NCI-H748 (cell line): ENCODE data around the gene NDUFAB1.
"Not testable (repeated sequence)": the region's sequence is repeated elsewhere in the genome, so short reads cannot be mapped to it uniquely, and the experiment has no call there.

ENCODE experiments used
- DNase-seq: peaks from one replicate; lab custom pipeline; 2025; ENCODE audit not compliant: unreplicated experiment; lab: John Stamatoyannopoulos, UW

Gene NDUFAB1

DNA sequence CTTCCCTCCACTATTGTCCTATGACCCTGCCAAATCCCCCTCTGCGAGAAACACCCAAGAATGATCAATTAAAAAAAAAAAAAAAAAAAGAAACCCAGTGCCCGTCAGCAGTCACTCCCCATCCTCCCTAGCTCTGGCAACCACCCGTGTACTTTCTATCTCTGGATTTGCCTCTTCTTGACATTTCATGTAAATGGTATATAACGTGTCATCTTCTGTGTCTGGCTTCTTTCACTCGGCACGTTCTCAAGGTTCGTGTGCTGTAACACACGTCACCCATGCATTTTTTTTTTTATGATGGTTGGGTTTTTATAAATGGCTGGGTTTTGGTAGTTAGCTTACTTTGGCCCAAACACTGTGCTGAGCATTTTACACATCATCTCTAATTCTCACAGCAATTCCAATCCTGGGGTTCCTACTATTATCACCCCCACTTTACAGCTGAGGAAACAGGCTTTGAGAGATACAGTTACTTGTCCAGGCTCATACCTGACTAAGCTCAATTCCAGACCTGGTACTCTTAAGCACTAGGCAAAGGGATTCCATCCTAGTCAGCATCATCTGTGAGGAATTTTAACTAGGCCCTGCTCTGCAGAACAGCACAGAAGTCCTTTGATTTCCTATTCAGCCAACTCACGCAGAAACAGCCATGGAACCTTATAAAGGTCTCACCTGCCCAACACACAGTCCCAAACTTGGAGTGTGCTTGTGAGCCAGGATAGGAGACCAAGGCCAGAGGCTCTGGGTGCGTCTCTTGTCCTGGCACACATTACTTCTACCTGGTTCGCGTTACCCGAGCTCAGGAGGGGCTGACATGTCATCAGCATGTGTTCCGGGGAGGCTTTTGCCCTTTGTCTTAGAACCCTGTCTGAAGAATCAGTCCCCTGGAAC lies 11.7 kb downstream of the NDUFAB1 start:
- no peak for DNase-seq

DNA sequence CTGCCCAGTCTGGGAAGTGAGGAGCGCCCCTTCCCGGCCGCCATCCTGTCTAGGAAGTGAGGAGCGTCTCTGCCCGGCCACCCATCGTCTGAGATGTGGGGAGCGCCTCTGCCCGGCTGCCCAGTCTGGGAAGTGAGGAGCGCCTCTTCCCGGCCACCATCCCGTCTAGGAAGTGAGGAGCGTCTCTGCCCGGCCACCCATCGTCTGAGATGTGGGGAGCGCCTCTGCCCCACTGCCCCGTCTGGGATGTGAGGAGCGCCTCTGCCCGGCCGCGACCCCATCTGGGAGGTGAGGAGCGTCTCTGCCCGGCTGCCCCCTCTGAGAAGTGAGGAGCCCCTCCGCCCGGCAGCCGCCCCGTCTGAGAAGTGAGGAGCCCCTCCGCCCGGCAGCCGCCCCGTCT lies 12.8 kb downstream of the NDUFAB1 start:
- DNase-seq = not testable (repeated sequence)

DNA sequence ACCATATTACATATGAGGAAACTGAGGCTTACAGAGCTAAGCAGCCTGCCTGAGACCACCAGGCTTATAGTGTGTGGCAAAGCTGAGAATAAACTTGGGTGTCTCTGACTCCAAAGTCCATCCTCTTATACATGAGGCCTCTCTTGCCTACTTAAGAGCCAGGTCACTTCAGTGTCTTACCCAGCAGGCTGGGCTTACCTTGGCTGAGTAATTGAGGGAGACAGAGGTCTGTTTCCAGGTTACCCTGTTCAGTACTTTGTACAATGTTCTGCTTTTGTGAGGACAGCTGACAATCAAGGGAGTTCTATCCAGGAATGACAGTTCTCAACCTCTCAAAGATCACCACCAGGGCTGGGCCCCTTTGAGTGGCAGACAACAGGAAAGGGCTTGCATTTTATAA lies 14.4 kb downstream of the NDUFAB1 start:
- no peak for DNase-seq

GRCh38 chr16:23580391-23580790 lies 15.7 kb downstream of the NDUFAB1 start:
- DNase-seq = no peak

- no peak for DNase-seq
These were observed 16.7 kb downstream of the NDUFAB1 start for GRCh38 chr16:23579371-23579770.

DNA sequence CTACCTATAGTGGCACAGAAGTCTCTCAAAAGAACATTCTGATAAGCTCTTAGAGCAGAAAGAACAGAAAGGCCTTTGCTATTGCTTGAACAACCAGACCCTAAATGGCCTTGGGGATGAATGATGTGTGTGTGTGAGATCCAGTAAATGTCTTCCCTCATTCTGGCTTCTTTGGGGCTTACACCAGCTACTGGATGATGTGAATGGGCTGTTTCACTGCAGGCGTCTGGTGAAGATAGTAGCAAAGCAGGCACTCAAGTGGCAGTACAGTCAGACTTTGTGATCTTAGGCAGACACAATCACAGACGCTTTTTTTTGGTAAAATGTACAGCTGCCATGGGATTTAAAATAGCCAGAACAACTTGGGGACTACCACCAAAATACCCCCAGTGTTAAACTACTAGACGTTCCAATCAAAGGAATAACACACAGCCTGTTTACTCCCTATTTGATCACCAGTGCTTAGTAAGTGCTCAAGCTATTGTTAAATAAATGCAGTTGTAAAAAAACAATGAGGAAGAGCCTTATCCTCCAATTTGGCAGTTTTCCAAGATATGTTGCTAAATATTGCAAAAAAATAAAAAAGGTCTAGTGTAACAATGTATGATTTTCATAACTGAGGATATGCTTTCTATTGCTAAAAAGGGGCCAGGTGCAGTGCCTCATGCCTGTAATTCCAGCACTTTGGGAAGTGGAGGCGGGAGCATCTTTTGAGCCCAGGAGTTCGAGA lies 17.9 kb downstream of the NDUFAB1 start:
- DNase-seq = no peak

- no peak for DNase-seq
These were observed 18.6 kb downstream of the NDUFAB1 start for GRCh38 chr16:23577493-23577892.

- DNase-seq = no peak
These were observed 20.3 kb downstream of the NDUFAB1 start for GRCh38 chr16:23575834-23576233.

GRCh38 chr16:23573817-23574216 lies 22.3 kb downstream of the NDUFAB1 start:
- DNase-seq = no peak

DNA sequence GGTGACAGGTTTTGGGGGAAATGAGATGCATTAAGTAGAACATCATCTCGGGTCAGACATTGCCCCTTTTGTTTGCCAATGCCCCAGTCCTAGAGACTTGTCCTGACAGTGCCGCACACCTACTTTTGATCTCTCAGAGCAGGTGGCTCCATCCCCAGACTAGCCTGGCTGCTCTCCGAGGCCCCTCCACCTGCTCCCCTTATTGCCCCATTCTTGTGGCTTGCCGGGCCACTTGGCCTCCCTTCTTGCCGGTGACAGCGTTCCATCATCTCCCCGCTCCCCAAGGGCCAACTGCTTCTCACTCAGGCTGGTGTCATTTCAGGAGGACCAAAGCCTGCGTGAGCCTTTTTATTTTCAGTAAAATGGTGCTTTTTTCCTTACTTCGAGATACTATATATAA lies 23.7 kb downstream of the NDUFAB1 start:
- no peak for DNase-seq

- DNase-seq = no peak
These were observed 24.2 kb downstream of the NDUFAB1 start for GRCh38 chr16:23571895-23572294.

DNA sequence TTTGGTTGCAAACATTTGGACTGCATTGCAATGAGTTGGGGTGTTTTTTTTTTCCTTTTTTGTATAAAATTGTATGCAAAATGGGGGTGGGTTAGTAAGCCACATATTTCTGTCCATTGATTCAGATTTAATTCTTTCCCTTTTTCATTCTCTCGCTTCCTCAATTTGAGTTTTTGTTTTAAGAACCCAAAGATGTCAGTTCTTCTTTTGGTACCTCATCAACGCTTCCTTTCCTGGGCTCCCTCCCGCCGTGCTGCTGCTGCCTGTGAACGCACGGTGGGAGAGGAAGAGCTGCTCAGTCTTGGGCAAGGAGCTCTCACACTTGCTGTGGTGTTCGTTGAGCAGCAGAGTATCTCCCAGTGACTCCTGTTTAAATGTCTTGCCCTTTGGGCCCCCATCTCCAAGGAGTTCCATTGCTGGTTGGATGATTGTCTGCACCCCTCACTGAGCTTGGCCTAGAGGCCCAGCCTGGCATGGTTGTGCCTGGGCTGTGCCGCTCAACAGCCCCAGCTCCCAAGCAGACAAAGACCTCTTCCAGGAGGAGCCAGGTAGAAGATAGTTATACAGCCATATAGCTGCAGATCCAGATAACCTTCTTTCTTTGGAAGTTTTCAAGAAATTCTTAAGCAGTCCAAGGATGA lies 25.0 kb downstream of the NDUFAB1 start:
- DNase-seq = no peak

DNA sequence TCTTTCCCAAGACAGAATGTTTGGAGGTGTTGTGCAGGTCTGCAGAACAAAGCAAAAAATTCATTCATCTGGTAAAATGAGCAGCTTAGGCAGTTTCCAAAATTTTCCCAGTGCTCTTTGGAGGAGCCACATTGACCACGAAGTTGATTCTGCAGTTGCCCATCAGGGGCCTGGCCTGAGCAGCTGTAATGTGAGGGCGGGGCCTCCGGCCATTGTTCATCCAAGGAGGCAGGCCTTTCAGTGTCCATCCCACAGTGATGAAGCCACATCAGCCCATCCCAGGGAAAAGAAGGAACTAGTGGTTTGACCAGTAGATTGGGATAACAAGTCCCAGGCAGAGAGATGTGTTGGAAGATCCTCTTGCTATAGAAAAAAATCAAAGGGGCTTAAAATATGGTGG lies 28.5 kb downstream of the NDUFAB1 start:
- DNase-seq = no peak

DNA sequence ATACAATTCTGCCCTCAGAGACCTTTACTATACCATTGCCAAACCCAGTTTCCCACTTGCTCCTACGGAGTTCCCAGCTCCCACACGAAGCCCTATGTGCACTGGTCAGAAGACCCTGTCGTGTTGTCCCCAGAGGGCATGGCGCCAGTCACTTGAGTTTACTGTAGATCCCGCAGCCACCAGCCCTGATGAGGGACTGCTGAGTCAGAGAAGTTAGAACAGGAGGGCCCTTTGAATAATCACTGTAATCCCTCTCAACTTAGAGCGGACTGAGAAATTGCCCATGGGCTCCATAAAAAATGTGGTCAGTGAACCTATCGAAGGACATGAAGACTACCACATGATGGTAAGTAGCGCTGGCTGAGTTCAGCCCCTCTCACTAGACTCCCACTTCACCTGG lies 29.4 kb downstream of the NDUFAB1 start:
- DNase-seq = no peak

- no peak for DNase-seq
These were observed 31.3 kb downstream of the NDUFAB1 start for GRCh38 chr16:23564575-23565363.

DNA sequence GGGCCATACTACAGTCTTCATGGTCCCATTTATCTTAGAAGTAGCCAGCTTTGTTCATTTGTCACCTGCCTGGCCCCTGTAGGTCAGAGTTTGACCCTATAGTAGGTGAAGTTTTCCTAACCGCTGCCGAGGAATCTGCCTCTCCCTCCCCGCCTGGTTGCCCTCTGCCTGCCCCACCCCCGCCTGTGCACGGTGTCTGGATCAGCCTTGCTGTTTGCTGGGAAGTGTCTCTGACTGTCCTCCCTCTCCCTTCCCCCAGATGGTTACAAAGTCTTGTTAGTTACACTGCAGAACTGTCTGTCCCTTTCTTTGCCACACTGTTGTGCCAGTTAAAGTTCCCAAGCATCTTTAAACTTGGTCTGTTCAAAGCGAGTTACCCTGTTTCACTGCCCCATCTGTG lies 32.9 kb downstream of the NDUFAB1 start:
- no peak for DNase-seq

DNA sequence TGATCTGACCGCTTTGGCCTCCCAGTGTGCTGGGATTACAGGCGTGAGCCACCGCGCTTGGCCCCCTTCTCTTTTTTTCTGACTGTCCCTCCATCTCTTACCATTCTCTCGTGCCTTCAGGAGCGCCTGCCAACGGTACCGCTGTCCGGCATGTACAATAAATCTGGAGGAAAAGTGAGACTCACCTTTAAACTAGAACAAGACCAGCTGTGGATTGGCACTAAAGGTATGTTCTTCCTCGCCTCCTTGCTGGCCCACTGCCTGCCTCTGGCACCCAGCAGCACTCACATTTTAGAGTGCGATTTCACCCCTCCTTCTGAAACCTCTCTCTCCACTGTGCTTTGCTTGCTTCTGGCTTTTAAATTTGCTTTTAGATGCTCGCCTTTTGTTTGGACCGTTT lies 33.6 kb downstream of the NDUFAB1 start:
- DNase-seq = no peak

DNA sequence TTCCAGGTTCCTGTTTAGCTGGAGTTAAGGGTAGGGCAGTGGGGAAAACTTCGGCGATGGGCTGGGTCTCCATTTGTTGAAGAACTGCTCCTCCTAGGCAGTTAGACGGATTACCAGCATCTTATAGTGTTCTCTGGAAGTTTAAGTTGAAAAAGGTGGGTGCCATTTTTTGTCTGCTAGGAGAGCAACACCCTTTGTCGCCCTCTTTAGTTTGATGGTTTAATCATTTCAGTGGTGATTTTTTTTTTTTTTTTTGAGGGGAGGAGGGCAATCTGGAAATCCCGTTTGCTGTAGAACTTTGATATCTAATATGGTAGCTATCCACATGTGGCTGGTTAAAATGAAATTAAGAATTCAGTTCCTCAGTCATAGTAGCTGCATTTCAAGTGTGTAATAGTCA lies 34.5 kb downstream of the NDUFAB1 start:
- DNase-seq = no peak

DNA sequence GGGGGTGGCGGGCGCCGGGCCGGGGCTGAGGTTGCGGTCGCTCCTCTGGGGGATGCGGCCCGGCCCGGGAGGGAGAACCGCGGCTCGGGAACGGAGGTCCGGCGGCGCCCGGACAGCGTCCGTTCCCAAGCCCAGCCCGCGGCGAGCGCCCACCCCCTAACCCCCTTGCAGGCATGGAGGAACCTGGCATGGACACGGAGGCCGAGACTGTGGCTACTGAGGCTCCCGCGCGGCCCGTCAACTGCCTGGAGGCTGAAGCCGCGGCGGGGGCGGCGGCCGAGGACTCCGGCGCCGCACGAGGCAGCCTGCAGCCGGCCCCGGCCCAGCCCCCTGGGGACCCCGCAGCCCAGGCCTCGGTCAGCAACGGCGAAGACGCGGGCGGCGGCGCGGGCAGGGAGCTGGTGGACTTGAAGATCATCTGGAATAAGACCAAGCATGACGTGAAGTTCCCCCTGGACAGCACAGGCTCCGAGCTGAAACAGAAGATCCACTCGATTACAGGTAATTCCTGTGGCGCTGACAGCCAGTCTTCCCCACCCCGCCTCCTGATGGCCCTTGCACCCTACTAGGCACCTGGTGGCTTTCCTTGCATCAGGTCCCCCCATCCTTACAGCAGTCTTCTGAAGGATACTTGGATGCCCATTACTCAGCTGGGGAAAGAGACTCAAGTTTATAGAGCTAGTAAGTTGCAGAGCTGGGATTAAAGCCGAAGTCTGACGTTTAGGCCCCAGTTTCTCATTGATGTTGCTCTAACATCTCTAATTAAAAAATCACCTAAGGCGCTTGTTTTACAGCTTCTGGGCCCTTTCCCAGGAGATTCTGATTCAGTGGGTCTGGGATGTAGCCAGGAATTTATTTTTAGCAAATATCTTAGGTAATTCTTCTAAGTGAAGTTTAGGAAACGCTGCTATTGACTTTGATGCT lies 38.1 kb downstream of the NDUFAB1 start:
- DNase-seq = peak; percentile 27
